HG03095 (cell line): ENCODE data around the gene FOCAD.
A peak's percentile ranks its signal among the peaks of the same experiment; 100 is the strongest.

Experiments used
- ATAC-seq: cut with Tn5 transposase; IDR thresholded peaks from one replicate; pipeline ENCODE4 v1.9.1; 2021; ENCODE audit warnings: moderate library complexity; ENCODE audit not compliant: unreplicated experiment

The FOCAD gene

GRCh38 chr9:20997503-20998076 is 313.5 kb downstream of the FOCAD start:
- peak; percentile 73 for ATAC-seq

- no peak for ATAC-seq
These were observed 317.5 kb downstream of the FOCAD start for GRCh38 chr9:21001581-21001980.

- no peak for ATAC-seq
These were observed 318.0 kb downstream of the FOCAD start for GRCh38 chr9:21002040-21002439.

- no peak for ATAC-seq
These were observed 331.2 kb downstream of the FOCAD start for GRCh38 chr9:21015129-21015815.

- ATAC-seq, result no peak
These were observed 331.9 kb downstream of the FOCAD start for GRCh38 chr9:21015995-21016394.

- ATAC-seq, result no peak
These were observed 332.8 kb downstream of the FOCAD start for GRCh38 chr9:21016701-21017491.

- ATAC-seq, result no peak
These were observed 334.1 kb downstream of the FOCAD start for GRCh38 chr9:21018177-21018576.

- no peak for ATAC-seq
These were observed 339.8 kb downstream of the FOCAD start for GRCh38 chr9:21023861-21024260.

GRCh38 chr9:21027295-21027694 is 343.2 kb downstream of the FOCAD start:
- no peak for ATAC-seq

GRCh38 chr9:21028466-21028865 is 344.4 kb downstream of the FOCAD start:
- no peak for ATAC-seq

GRCh38 chr9:21029661-21030060 is 345.6 kb downstream of the FOCAD start:
- no peak for ATAC-seq

- peak; percentile 71 for ATAC-seq
These were observed 346.5 kb downstream of the FOCAD start for GRCh38 chr9:21030389-21031035.

GRCh38 chr9:21031091-21031807 is 347.2 kb downstream of the FOCAD start, which contains the start of gene HACD4:
HACD4 (minus strand) TSS chr9:21031640; CDS start chr9:21031590, 50 bp downstream.
- peak; percentile 77 for ATAC-seq

- ATAC-seq, result no peak
These were observed 347.7 kb downstream of the FOCAD start for GRCh38 chr9:21031808-21032183.

GRCh38 chr9:21037278-21037677 is 353.2 kb downstream of the FOCAD start:
- no peak for ATAC-seq

GRCh38 chr9:21039302-21039701 is 355.2 kb downstream of the FOCAD start:
- no peak for ATAC-seq

- ATAC-seq, result no peak
These were observed 358.4 kb downstream of the FOCAD start for GRCh38 chr9:21042466-21042865.

- ATAC-seq, result no peak
These were observed 359.8 kb downstream of the FOCAD start for GRCh38 chr9:21043841-21044240.
